WTC11 (cell line): ENCODE measurements around the gene ACTN1.

Experiments used
- CBFB ChIP-seq: sonication (generic); formaldehyde crosslinking; IDR thresholded peaks from 2 replicates; pipeline ENCODE4 v1.8.1; 2022; ENCODE audit warnings: mild to moderate bottlenecking, low read depth, missing genetic modification reagents
- CREB1 ChIP-seq: sonication (generic); formaldehyde crosslinking; IDR thresholded peaks from 2 replicates; pipeline ENCODE4 v1.8.0; 2023; ENCODE audit warnings: mild to moderate bottlenecking, missing genetic modification reagents
- CREM ChIP-seq: sonication (generic); formaldehyde crosslinking; IDR thresholded peaks from 2 replicates; pipeline ENCODE4 v1.8.1; 2022; ENCODE audit warnings: mild to moderate bottlenecking, missing genetic modification reagents, moderate library complexity
- ESRRA ChIP-seq: sonication (generic); formaldehyde crosslinking; IDR thresholded peaks from 2 replicates; pipeline ENCODE4 v1.8.1; 2022; ENCODE audit warnings: mild to moderate bottlenecking, missing genetic modification reagents, borderline replicate concordance
- ETV6 ChIP-seq: sonication (generic); formaldehyde crosslinking; IDR thresholded peaks from 2 replicates; pipeline ENCODE4 v1.8.1; 2022; ENCODE audit warnings: mild to moderate bottlenecking, missing genetic modification reagents
- KAT7 ChIP-seq: sonication (generic); formaldehyde crosslinking; IDR thresholded peaks from 2 replicates; pipeline ENCODE4 v1.8.1; 2023; ENCODE audit warnings: missing genetic modification reagents, mild to moderate bottlenecking, borderline replicate concordance
- NFYB ChIP-seq: sonication (generic); formaldehyde crosslinking; conservative IDR thresholded peaks from 2 replicates; pipeline ENCODE4 v1.8.0; 2022; ENCODE audit warnings: low read depth, missing genetic modification reagents
- TCF7 ChIP-seq: sonication (generic); formaldehyde crosslinking; IDR thresholded peaks from 2 replicates; pipeline ENCODE4 v1.8.0; 2022; ENCODE audit warnings: mild to moderate bottlenecking, low read depth, missing genetic modification reagents, moderate library complexity
- ZNF232 ChIP-seq: sonication (generic); formaldehyde crosslinking; IDR thresholded peaks from 2 replicates; pipeline ENCODE4 v1.8.0; 2022; ENCODE audit warnings: mild to moderate bottlenecking, missing genetic modification reagents
- TF ChIP-seq, protein P1 (sequence below): fragments of 200-600 bp; IDR thresholded peaks from 2 replicates; pipeline ENCODE4 v1.8.0; 2022; ENCODE audit warnings: antibody characterized with exemption

DNA sequence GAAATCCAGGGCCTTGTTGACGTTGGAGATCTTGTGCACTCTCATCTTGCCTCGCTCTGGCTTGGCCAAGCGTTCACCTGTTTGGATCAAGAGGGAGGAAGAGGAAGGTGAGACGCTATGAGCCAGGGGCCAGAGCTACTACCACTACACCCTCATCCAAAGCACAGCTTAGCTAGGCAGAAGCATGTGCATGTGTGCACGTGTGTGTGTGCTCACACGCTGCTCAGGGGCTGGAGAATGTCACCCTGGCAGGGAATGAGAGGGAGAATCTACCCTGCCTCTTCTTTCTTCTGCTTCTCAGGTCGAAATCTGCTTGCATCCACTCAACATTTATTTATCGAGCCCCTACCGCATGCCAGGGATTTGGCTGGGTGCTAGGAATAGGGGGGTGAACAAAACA, 58.1 kb downstream of the ACTN1 start:
- TF ChIP-seq, protein P1, sequence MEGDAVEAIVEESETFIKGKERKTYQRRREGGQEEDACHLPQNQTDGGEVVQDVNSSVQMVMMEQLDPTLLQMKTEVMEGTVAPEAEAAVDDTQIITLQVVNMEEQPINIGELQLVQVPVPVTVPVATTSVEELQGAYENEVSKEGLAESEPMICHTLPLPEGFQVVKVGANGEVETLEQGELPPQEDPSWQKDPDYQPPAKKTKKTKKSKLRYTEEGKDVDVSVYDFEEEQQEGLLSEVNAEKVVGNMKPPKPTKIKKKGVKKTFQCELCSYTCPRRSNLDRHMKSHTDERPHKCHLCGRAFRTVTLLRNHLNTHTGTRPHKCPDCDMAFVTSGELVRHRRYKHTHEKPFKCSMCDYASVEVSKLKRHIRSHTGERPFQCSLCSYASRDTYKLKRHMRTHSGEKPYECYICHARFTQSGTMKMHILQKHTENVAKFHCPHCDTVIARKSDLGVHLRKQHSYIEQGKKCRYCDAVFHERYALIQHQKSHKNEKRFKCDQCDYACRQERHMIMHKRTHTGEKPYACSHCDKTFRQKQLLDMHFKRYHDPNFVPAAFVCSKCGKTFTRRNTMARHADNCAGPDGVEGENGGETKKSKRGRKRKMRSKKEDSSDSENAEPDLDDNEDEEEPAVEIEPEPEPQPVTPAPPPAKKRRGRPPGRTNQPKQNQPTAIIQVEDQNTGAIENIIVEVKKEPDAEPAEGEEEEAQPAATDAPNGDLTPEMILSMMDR = no peak
- TF ChIP-seq ESRRA (CRISPR knock-in tag) (no peak), ETV6 (no peak), CBFB (no peak), KAT7 (CRISPR knock-in tag) (no peak), CREB1 (CRISPR knock-in tag) (no peak), TCF7 (CRISPR knock-in tag) (no peak), ZNF232 (no peak), NFYB (no peak), CREM (CRISPR knock-in tag) (no peak)
